ENCODE results near the gene ELOB.
"Not testable (repeated sequence)": the region's sequence is repeated elsewhere in the genome, so short reads cannot be mapped to it uniquely, and the experiment has no call there.

The ELOB gene

GRCh38 chr16:2748757-2749455 is 28.2 kb downstream of the ELOB start:
- DNase-seq (ENCODE audit: low read depth in 2 of 2) = no peak

- no peak for DNase-seq (ENCODE audit: low read depth in 2 of 2)
Observed at GRCh38 chr16:2745961-2746360, 31.1 kb downstream of the ELOB start.

DNA sequence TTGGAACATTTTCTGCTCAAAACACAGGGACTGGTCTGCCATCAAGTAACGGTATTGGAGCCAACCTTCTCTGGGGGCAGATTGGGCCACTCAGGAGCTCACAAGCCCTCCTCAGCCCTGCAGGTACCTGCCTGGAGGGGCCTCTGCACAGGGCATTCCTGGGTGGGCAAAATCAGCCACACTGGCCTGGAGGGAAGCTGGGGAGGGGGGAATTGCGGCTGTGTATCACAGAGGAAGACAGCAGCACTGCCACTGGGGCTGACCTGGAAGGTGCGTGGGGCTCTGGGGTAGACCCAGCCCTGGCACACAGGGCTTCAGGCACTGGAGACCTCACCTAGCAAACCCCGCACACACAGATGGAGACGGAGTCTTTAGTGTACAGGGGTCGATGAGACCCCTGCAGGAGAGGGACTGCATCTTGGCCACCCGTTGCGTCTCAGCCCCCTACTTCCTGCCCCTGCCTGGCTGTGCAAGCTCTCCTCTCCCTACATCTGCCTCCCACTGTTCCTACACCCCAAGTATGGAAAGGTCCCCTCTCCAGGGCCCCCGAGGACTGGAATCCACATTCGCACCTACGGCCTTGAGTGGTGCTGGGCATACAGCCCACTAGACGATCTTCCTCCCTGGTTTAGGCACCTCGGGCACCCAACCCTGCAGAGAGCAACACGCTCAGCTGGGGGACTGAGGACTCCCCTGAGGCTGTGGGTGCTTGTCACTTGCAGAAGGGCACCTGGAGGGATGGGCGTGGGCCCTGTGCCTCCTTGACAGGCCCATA is 31.8 kb downstream of the ELOB start:
- no peak for DNase-seq (ENCODE audit: low read depth in 2 of 2)

DNA sequence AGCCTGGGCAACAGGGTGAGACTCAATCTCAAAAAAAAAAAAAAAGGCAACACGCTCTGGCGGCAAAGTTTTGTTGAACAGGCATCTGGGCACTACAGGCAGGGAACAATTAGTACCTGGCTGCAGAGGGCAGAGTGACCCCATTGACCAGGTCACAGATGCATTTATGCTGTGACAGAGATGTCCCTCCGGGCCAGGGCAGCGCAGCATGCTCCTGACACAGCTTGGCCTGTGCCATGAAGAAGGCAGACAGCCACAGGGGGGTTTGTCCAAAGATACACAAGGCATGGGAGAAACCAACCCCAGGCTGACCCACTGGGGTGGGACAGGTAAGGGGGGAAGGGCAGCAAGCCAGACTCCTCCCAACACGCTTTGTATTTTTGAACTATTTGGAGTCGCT is 32.4 kb downstream of the ELOB start:
- DNase-seq (ENCODE audit: low read depth in 2 of 2) = no peak

- no peak for DNase-seq (ENCODE audit: low read depth in 2 of 2)
Observed at GRCh38 chr16:2743007-2743810, 33.9 kb downstream of the ELOB start.

DNA sequence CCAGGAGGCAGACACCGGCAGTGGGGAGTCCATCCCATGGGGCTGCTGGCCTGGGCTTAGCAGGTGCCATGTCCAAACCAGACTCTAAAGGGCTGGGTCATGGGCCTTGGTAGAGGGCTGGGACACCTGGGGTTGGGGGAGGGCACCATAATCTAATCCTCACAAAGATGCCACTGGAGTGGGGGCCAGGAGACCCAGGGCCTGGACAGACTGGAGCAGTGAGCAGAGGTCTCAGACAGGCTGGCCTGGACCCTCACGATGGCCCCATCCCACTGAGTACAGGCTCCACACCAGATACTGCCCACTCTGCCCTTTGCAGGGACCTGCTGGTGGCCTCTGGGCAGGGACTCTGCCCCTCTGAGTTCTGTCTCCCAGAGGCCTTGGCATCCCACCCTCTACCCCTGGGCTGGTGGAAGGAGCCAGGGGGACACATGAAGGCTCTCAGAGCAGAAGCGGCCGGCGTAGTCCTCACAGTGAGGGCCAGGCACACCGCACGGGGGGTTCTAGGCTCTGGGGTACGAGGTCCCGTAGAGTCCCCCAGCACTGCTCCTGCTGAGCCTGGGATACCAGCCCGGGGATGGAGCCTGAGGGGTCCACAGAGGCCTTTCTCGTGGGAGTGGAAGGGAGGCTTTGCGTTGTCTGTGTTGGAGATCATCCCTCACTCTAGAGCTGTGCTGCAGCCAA is 34.6 kb downstream of the ELOB start:
- no peak for DNase-seq (ENCODE audit: low read depth in 2 of 2)

GRCh38 chr16:2741168-2741567 is 35.9 kb downstream of the ELOB start:
- DNase-seq (ENCODE audit: low read depth in 2 of 2) = no peak

- DNase-seq (ENCODE audit: low read depth in 2 of 2) = no peak
Observed at GRCh38 chr16:2740476-2740875, 36.6 kb downstream of the ELOB start.

DNA sequence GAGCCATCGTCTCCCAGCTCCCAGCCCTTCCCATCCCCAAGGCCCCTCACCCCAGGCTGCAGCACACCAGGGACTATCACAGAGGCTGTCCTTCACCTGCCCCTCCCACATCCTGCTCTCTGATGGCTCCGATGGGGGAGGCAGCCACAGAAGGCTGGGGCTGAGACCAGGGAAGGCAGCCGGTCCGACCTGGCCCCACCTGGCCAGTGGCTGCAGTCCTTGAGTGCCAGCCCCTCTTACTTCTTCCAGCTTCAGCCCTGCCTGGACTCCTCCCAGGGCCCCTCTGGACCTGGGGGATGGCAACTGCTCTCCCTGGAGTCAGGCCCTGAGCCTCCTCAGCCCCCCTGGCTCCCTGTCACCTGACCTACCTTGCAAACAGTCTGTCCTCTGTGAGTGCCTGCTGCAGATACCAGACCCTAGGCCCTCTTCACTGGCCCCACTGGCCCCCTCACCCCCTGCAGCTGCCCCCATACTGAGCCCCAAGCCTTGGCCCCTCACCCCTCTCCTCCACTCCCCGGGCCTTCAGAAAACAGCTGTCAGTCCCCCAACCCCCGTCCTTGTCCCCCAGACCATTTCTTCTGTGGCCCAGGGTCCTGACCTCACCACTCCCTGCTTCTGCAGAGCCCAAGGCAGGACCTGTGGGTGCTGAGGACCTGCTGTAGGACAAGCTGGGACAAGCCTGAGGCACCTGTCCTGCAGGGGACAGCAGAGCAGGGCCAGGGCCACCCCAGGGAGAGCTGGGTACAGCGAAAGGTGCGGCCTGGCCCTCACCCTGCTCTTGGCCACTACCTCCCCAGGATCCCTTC is 37.3 kb downstream of the ELOB start:
- no peak for DNase-seq (ENCODE audit: low read depth in 2 of 2)

DNA sequence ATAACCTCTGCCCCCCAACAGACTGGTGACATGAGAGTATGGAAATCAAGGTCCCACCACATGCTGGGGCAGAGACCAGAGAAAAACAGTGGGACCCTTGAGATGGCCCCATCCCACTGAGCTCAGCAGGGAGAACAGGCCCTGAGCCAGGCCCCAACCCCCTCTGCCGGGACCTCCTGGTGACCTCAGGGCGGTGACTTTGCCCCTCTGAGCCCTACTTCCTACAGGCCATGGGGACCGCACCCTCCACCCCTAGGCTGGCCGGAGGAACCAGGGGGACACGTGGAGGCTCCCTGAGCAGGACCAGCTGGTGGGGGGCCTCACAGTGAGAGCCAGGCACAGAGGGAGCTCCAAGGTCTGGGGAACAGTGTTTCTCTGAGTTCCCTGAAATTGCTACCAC is 38.5 kb downstream of the ELOB start:
- no peak for DNase-seq (ENCODE audit: low read depth in 2 of 2)

DNA sequence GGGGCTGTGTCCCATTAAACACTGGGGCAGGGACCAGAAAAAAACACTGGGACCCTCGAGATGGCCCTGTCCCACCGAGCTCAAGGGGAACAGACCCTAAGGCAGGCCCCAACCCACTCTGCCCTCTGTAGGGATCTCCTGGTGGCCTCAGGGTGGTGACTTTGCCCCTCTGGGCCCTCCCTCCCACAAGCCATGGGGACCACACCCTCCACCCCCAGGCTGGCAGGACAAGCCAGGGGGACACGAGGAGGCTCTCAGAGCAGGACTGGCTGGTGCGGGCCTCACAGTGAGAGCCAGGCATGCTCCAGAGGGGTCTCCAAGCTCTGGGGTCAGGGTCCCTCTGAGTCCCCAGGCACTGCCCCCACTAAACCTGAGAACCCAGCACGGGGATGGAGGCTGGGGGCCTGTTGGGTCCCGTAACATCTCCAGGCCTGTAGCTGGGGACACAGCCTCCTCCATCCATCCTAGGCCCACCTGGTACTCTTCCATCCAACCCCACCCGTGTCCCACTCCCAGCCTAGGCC is 39.1 kb downstream of the ELOB start:
- DNase-seq (ENCODE audit: low read depth in 2 of 2) = no peak

DNA sequence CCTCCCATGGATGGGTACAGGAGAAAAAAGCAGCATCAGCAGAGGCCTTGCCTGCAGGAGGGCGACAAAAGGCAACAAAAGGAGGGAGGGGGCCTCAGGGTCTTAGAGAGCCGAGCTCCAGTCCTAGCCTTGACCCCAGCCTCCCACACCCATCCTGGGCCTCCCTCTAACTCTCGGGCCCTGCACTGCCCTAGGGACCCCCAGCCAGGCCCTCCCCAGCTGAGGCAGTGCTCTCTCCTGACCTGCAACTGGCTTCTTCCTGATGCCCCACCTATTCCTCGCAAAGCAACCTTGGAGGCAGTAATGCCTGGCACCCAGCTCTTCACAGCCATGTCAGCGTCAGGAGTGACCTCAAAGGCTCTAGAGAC is 39.9 kb downstream of the ELOB start:
- no peak for DNase-seq (ENCODE audit: low read depth in 2 of 2)

DNA sequence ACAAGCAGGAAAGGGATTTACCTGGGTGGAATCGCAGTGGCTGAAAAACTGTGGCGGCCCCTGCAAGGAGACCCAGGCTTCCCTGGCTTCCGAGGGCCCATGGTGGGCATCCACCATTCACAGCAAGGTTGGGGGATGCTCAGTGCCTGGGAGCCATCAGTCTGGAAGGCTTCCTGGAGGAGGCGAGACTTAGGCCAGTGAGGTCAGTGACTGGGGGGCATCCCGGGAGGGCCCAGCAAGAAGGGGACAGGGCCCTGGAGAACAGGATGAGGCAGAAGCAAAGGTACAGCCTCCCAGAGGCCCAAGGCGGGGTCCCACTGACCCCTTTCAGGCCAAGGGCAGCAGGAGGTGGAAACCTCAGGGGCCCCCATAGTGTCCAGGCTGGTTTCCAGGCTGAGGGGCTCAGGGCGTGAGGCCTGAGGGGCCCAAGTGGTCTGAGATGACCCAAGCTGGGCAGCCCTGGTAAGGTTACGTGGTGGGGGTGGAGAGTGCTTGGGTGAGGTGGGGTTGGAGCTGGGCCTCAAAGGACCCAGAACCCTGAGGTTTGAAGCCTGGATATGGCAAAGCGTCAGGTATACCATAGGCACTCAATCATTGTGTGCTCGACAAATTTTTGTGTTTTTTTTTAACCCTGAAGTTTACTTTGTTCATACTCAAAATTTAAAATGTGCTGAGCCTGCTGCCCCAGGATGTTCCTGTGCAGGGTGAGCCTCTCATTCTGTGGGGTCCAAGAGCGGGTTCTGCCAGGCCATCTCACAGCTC is 40.4 kb downstream of the ELOB start:
- no peak for DNase-seq (ENCODE audit: low read depth in 2 of 2)

DNA sequence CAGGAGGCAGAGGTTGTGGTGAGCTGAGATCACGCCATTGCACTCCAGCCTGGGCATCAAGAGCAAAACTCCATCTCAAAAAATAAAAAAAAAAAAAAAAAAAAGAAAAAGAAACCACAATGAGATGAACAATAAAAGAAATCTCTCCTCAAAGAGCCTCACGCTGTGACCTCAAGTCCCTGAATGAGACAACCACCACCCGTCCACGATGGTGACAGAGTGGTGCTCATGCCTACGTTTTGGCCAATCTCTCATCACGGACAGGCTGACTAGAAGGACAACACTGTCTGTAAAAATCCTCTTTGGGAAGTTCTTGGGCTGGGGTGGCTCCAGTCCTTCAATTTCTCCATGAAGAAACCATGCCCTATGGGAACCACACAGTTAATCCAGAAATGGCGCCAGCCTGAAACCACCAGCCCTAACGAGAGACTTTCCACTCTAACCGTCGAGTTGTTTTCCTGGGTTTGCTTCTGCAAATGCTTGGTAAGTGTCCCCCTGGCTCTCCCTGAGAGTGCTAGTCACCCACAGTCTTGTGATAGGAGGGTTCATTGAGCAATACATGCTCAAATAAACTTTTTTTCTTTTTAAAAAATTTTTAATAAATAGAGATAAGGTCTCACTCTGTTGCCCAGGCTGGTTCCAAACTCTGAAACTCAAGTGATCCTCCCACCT is 42.1 kb downstream of the ELOB start:
- DNase-seq (ENCODE audit: low read depth in 2 of 2) = no peak

DNA sequence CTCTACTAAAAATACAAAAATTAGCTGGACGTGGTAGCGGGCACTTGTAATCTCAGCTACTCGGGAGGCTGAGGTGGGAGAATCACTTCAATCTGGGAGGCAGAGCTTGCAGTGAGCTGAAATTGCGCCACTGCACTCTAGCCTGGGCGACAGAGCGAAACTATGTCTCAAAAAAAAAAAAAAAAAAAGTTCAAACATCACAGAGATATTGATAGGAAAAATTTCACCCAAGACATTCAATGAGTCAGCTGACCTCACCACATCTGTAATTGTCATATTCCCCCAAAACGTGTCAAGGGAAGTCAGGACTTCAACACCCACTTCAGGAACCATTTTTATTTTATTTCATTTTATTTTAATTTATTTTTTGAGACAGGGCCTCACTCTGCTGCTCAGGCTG is 49.0 kb downstream of the ELOB start:
- no peak for DNase-seq (ENCODE audit: low read depth in 2 of 2)

DNA sequence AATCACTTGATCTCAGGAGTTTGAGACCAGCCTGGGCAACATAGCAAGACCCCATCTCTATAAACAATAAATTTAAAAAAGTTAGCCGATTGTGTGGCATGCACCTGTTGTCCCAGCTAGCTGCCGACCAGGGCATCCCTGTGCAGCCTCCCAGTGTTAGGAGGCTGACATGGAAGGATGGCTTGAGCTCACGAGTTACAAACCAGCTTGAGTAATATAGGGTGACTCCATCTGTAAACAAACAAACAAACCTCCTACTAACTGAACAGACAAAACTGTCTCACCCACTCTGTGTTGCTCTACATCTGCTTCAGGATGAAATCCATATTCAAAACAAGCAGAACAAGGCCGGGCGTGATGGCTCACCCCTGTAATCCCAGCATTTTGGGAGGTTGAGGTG is 50.2 kb downstream of the ELOB start:
- no peak for DNase-seq (ENCODE audit: low read depth in 2 of 2)

- no peak for DNase-seq (ENCODE audit: low read depth in 2 of 2)
Observed at GRCh38 chr16:2724816-2725348, 52.2 kb downstream of the ELOB start.

DNA sequence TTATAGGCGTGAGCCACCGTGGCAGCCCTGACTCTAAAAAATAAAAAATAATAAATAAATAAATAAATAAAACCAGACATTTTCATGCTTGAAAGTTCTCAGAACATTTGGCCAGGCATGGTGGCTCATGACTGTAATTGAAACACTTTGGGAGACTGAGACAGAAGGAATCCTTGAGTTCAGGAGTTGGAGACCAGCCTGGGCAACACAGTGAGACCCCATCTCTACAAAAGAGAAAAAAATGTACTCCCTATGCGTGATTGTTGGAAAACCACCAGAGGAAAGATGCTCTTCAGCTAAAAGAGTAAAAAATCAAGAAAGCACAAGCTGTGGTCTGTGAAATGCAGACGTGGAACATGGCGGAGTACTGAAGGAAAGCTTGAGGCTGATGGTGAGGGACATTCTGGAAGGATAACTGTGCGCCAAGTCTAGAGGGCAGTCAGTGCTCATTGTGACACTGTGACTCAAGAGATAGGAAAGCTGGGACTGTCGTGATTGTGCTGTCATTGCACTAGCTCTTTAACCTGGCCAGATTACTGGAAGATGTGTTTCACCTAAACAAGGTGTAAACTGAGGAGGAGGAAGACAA is 52.9 kb downstream of the ELOB start:
- DNase-seq (ENCODE audit: low read depth in 2 of 2) = no peak

DNA sequence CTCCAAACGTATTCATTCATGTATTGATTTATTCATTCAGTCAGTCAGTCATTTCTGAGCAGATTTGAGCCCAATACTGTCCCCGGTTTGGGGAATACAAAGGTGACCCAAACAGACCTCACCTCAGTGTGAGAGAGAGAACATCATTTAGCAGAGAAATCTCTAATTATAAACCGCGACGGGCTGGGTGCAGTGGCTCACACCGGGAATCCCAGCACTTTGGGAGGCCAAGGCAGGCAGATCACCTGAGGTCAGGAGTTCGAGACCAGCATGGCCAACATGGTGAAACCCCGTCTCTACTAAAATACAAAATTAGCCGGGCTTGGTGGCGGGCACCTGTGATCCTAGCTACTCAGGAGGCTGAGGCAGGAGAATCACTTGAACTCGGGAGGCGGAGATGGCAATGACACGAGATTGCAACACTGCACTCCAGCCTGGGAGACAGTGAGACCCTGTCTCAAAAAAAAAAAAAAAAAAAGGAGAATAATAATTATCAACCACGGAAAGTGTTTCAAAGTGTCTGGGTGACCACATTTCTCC is 55.4 kb downstream of the ELOB start:
- DNase-seq (ENCODE audit: low read depth in 2 of 2) = not testable (repeated sequence)
